HG03571 (cell line): ENCODE data around the gene ACAP2.
"Not testable (repeated sequence)": the region's sequence is repeated elsewhere in the genome, so short reads cannot be mapped to it uniquely, and the experiment has no call there.

Experiments used
- ATAC-seq: cut with Tn5 transposase; IDR thresholded peaks from one replicate; pipeline ENCODE4 v1.9.1; 2021; ENCODE audit not compliant: unreplicated experiment

ACAP2 gene

GRCh38 chr3:195249057-195249770, 193.6 kb downstream of the ACAP2 start:
- ATAC-seq: no peak

GRCh38 chr3:195248281-195248680, 194.5 kb downstream of the ACAP2 start:
- no peak for ATAC-seq

GRCh38 chr3:195247863-195248189, 195.0 kb downstream of the ACAP2 start:
- ATAC-seq: no peak

GRCh38 chr3:195247086-195247862, 195.5 kb downstream of the ACAP2 start:
- ATAC-seq: no peak

- ATAC-seq: no peak
Measured at GRCh38 chr3:195246581-195246995, 196.2 kb downstream of the ACAP2 start.

GRCh38 chr3:195245531-195245951, 197.3 kb downstream of the ACAP2 start:
- ATAC-seq: no peak

GRCh38 chr3:195241592-195242355, 201.0 kb downstream of the ACAP2 start:
- ATAC-seq: no peak

GRCh38 chr3:195240939-195241338, 201.9 kb downstream of the ACAP2 start:
- no peak for ATAC-seq

- no peak for ATAC-seq
Measured at GRCh38 chr3:195240171-195240701, 202.6 kb downstream of the ACAP2 start.

GRCh38 chr3:195239121-195239520, 203.7 kb downstream of the ACAP2 start:
- ATAC-seq: no peak

GRCh38 chr3:195238586-195239118, 204.2 kb downstream of the ACAP2 start:
- ATAC-seq: no peak

- ATAC-seq: no peak
Measured at GRCh38 chr3:195238081-195238571, 204.7 kb downstream of the ACAP2 start.

- no peak for ATAC-seq
Measured at GRCh38 chr3:195236801-195237570, 205.8 kb downstream of the ACAP2 start.

- no peak for ATAC-seq
Measured at GRCh38 chr3:195236076-195236798, 206.6 kb downstream of the ACAP2 start.

GRCh38 chr3:195230244-195230643, 212.6 kb downstream of the ACAP2 start:
- no peak for ATAC-seq

GRCh38 chr3:195228886-195229285, 213.9 kb downstream of the ACAP2 start:
- ATAC-seq: not testable (repeated sequence)

GRCh38 chr3:195227871-195228270, 214.9 kb downstream of the ACAP2 start:
- ATAC-seq: no peak

- no peak for ATAC-seq
Measured at GRCh38 chr3:195226900-195227447, 215.8 kb downstream of the ACAP2 start.

GRCh38 chr3:195226445-195226844, 216.4 kb downstream of the ACAP2 start:
- no peak for ATAC-seq
